H54 (cell line): Measurements from ENCODE around the gene XCL1.
A peak's percentile ranks its signal among the peaks of the same experiment; 100 is the strongest.
"Not testable (repeated sequence)": the region's sequence is repeated elsewhere in the genome, so short reads cannot be mapped to it uniquely, and the experiment has no call there.

Experiments
- DNase-seq: peaks from one replicate; pipeline ENCODE4 v3.0.0; 2011; ENCODE audit warnings: low spot score, mixed read lengths; ENCODE audit not compliant: insufficient read length
- FAIRE-seq: peaks from 3 replicates; lab custom pipeline; 2011; peaks lifted over from hg19 to GRCh38; lab: Jason Lieb, UNC
- POLR2A ChIP-seq: IDR thresholded peaks from 2 replicates; pipeline ENCODE4 v1.6.1; 2011; ENCODE audit warnings: low read depth, mild to moderate bottlenecking, low read length

Gene XCL1

DNA sequence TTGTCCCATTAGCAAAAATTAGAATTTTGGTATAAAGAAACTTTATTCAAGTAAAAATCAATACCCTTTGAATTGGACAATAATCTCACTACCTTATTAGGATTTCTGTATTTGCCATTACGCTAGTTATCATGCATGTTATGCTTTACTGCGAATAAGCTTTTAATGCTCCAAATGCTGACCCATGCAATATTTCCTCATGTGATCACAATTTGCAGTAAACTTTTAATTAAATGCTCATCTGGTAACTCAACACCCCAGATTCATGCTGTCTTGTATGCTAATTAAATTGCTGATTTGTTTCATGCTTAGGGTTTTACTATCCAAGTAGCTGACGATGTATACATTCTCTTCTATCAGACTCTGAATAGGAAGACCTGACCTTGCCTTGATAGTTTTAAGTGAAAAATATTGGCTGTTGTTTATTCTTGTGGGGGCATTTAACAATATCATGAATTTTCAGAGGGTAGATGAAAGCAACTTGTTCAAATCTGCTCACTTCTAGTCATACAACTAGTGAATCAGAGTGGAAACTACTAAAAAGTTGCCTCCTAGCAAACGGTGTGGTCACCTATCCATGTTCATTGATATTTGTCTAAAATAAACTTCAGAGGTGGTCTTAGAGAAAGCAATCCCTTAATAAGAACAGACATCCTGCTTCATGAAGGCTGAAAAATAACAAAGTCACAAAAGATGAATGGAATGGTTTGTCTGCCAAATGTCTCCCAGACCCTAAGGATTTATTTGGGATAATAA is 5.6 kb downstream of the XCL1 start:
- no peak for DNase-seq
- no peak for FAIRE-seq
- no peak for TF ChIP-seq POLR2A

DNA sequence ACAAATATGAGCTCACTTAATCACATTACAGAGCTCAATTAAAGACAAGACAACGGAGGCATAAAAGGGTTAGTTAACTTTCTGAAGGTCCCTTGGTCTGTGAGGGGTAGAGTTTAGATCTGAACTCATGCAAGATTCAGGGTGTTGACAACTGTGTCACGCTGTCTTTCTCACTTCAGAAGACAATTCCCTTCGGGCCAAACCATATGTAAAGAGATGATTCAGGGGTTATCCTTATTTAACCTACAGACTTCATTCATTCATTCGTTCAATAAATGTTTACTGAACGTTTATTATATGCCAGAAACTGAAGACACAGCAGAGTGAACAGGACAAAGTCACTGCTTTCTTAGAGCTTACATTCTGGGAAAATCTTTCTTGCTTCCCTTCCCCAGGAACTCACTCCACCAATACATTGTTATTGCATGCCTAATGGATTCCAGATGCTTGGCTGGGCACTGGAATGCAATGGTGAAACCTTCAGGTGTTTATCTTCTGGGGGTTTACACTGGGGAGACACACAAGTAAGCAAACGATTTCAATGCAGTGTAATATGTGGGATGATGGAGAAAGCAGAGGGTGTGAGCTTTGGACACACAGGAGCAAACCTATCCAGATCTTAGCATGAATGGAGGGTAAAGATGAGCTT is 6.4 kb downstream of the XCL1 start:
- FAIRE-seq (no peak), DNase-seq (no peak)
- no peak for TF ChIP-seq POLR2A

- DNase-seq = no peak
- FAIRE-seq = no peak
- TF ChIP-seq POLR2A = no peak
These were observed 7.2 kb downstream of the XCL1 start for GRCh38 chr1:168583571-168583970.

DNA sequence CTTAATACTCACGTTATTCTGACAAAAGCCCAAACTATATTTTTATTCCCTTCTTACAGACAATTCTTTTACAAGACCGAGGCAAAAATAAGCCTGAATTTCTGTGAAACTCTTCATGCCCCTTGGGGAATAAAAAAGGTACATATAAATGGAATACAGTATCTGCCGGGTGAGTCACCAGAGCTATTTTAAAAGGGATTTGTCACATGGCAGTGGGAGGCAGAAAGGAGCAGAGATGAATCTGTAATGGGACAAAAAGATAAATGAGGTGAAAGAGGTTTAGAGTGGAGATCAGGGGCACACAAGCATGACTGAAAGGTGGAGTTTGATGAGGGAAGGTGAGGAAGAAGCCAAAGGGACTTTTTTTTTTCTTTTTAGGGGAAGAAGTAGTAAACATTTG is 8.8 kb downstream of the XCL1 start:
- no peak for TF ChIP-seq POLR2A
- DNase-seq (no peak), FAIRE-seq (no peak)

- FAIRE-seq (no peak), DNase-seq (no peak)
These were observed 9.5 kb downstream of the XCL1 start for GRCh38 chr1:168585937-168586336.

GRCh38 chr1:168589167-168589566 is 12.8 kb downstream of the XCL1 start:
- no peak for TF ChIP-seq POLR2A
- FAIRE-seq = no peak
- DNase-seq = no peak

More at GRCh38 chr1:168585937-168586336, 9.5 kb downstream of the XCL1 start:
- no peak for TF ChIP-seq POLR2A

DNA sequence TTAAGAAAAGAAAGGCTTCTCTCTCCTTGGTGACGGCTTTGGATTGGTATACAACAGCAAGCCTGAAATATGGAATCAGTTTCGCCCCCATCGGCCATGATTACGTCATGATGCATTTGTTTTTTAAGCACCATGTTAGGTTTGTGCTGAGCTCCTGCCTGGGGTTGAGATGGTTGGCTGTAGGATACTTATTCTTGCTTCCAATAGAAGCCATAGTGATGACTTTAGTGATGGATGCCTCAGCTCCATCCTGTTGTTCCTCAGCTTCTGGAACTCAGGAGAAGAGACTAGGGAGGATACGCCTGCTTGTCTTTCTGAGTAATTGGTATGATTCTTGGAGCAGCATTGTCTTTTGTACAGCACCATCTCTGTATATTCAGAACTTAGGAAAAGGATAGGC is 14.7 kb downstream of the XCL1 start:
- no peak for FAIRE-seq
- no peak for DNase-seq
- TF ChIP-seq POLR2A = no peak

GRCh38 chr1:168591641-168592250 is 15.3 kb downstream of the XCL1 start:
- DNase-seq (no peak), FAIRE-seq (no peak)
- no peak for TF ChIP-seq POLR2A

- not testable (repeated sequence) for DNase-seq, FAIRE-seq
These were observed 19.0 kb downstream of the XCL1 start for GRCh38 chr1:168595403-168595802.

GRCh38 chr1:168598125-168598524 is 21.7 kb downstream of the XCL1 start:
- DNase-seq (no peak), FAIRE-seq (no peak)
- TF ChIP-seq POLR2A = no peak

- DNase-seq = no peak
- no peak for TF ChIP-seq POLR2A
- FAIRE-seq = no peak
These were observed 22.5 kb downstream of the XCL1 start for GRCh38 chr1:168598892-168599291.

DNA sequence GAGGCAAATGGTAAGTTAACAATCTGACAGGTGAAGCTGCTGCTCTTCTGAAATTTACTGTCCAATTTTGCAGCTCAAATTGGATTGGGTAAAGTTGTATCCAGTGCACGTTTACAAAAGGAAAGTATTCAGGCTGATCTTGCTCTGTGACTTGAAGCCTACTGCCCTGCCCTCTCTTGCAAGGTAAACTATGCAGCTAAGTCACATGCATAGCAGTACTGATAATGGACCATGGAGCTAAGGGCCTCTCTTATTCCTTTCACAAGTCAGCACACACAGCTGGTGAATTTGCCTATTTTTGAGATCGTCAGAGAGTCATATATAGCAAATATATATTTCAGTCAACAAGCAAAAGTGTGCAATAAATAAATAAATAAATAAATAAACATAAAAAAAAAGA is 23.2 kb downstream of the XCL1 start:
- no peak for FAIRE-seq
- no peak for TF ChIP-seq POLR2A
- no peak for DNase-seq

DNA sequence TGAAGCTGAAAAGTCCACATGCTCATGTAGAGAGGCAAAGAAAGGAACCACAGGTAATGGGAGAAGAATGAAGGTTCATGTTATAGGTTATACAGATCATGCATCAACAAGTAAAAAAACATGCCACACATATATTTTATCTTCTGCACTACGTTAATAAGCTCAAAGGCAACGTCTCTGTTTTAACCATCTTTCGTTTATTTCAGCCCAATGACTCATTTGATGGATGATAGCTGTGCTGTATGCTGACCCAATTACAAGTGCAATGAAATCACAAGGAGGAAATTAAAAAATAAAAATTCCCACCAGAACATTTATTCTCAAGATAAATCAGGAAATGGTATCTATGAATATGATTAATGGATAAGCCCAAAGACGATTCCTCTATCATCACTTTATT is 24.6 kb downstream of the XCL1 start:
- no peak for TF ChIP-seq POLR2A
- FAIRE-seq = no peak
- DNase-seq = no peak

- DNase-seq (peak; percentile 5), FAIRE-seq (no peak)
- no peak for TF ChIP-seq POLR2A
These were observed 27.2 kb downstream of the XCL1 start for GRCh38 chr1:168603501-168604110.
